PC-3 (cell line): ENCODE data around the gene DUSP18. TPM values are rescaled to one million over a fixed set of nuclear protein-coding genes. Genes with fewer than 3 reads are reported as not detected.

Experiments
- ATAC-seq: fragments of 200-7000 bp; cut with Tn5 transposase; 2 replicates; pipeline ENCODE4 v1.9.1; 2020; ENCODE audit warnings: mild to moderate bottlenecking, moderate library complexity
- Bru-seq: library from RNA; stranded (reverse); fragments of 400-500 nt; gene quantifications from one replicate; lab custom pipeline; 2021; lab: Mats Ljungman, UMichigan
- BruChase-seq, 2 experiments: library from RNA; stranded (reverse); fragments of 400-500 nt; gene quantifications; one replicate each; lab custom pipeline; 2021; lab: Mats Ljungman, UMichigan
- BruUV-seq: library from RNA; stranded (reverse); fragments of 400-500 nt; replicated peaks from 2 replicates; lab custom pipeline; 2021; lab: Mats Ljungman, UMichigan
- CTCF ChIA-PET: fragments of 300-600 bp; sonication (Branson Sonifier 250); formaldehyde crosslinking; loops from one replicate; lab custom pipeline; 2022; ENCODE audit warnings: antibody characterized with exemption; lab: Charles Lee
- POLR2A ChIA-PET: fragments of 300-600 bp; sonication (Branson Sonifier 250); formaldehyde crosslinking; loops from one replicate; lab custom pipeline; 2022; ENCODE audit warnings: antibody characterized with exemption; ENCODE audit not compliant: unreplicated experiment; lab: Charles Lee
- DNase-seq: peaks from one replicate; pipeline ENCODE4 v3.0.0-alpha.2; 2015
- H2AFZ ChIP-seq: fragments of 300-600 bp; sonication (generic); 2 replicates; pipeline ENCODE4 v1.6.0; 2016; ENCODE audit warnings: antibody characterized with exemption, low read length
- H3F3A ChIP-seq: fragments of 300-600 bp; sonication (generic); one replicate; pipeline ENCODE4 v1.6.0; 2017; ENCODE audit warnings: antibody characterized with exemption, low read length, control low read depth, mild to moderate bottlenecking; ENCODE audit not compliant: unreplicated experiment
- H3K27ac ChIP-seq: fragments of 300-600 bp; sonication (generic); 2 replicates; pipeline ENCODE4 v1.5.1; 2016; ENCODE audit warnings: mild to moderate bottlenecking, low read length
- H3K27me3 ChIP-seq: fragments of 300-600 bp; sonication (generic); 2 replicates; pipeline ENCODE4 v1.6.1; 2016; ENCODE audit warnings: low read length, mixed read lengths
- H3K36me3 ChIP-seq: fragments of 300-600 bp; sonication (generic); 2 replicates; pipeline ENCODE4 v1.6.1; 2016; ENCODE audit warnings: low read depth, mixed run types, low read length, mixed read lengths
- H3K4me1 ChIP-seq: fragments of 300-600 bp; sonication (generic); 2 replicates; pipeline ENCODE4 v1.5.1; 2016; ENCODE audit warnings: low read length; ENCODE audit not compliant: insufficient read depth
- H3K4me2 ChIP-seq: fragments of 300-600 bp; sonication (generic); 2 replicates; pipeline ENCODE4 v1.6.0; 2016; ENCODE audit warnings: low read length
- H3K4me3 ChIP-seq: fragments of 300-600 bp; sonication (generic); 2 replicates; pipeline ENCODE4 v1.5.1; 2016; ENCODE audit warnings: mild to moderate bottlenecking, low read length, mixed read lengths
- H3K79me2 ChIP-seq: fragments of 300-600 bp; sonication (generic); 2 replicates; pipeline ENCODE4 v1.6.1; 2017; ENCODE audit warnings: low read length, mixed read lengths
- H3K9ac ChIP-seq: fragments of 300-600 bp; sonication (generic); 2 replicates; pipeline ENCODE4 v1.6.0; 2016; ENCODE audit warnings: mild to moderate bottlenecking, low read length
- H3K9me2 ChIP-seq: fragments of 300-600 bp; sonication (generic); replicated peaks from 2 replicates; pipeline ENCODE4 v1.6.1; 2016; ENCODE audit warnings: mixed run types, low read length, mixed read lengths
- H3K9me3 ChIP-seq: fragments of 300-600 bp; sonication (generic); 2 replicates; pipeline ENCODE4 v1.6.1; 2016; ENCODE audit warnings: low read length, mixed read lengths
- H4K20me1 ChIP-seq: fragments of 300-600 bp; sonication (generic); 2 replicates; pipeline ENCODE4 v1.6.1; 2016; ENCODE audit warnings: low read length, mixed read lengths
- CTCF ChIP-seq: fragments of 300-600 bp; sonication (generic); conservative IDR thresholded peaks from 2 replicates; pipeline ENCODE4 v1.5.1; 2017; ENCODE audit warnings: antibody characterized with exemption, low read depth, mild to moderate bottlenecking, low read length
- EZH2 ChIP-seq: fragments of 300-600 bp; sonication (generic); IDR thresholded peaks from one replicate; pipeline ENCODE4 v1.6.1; 2017; ENCODE audit warnings: antibody characterized with exemption, mild to moderate bottlenecking, low read length; ENCODE audit not compliant: unreplicated experiment
- EZH2phosphoT487 ChIP-seq: fragments of 300-600 bp; sonication (generic); IDR thresholded peaks from 2 replicates; pipeline ENCODE4 v1.6.1; 2018; ENCODE audit warnings: mild to moderate bottlenecking, antibody characterized with exemption, low read length, borderline replicate concordance
- intact Hi-C: fragments of 100-400 bp; cut with micrococcal nuclease; formaldehyde crosslinking; loops from 2 replicates; pipeline ENCODE4 v1.9.0; 2023
- long read RNA-seq: library from polyadenylated mRNA; unstranded; transcript quantifications from one replicate; pipeline ENCODE4 v2.0.0, GENCODE V29; 2021; ENCODE audit not compliant: unreplicated experiment
- total RNA-seq: library from RNA; depleted of rRNA; stranded (reverse); fragments of >200 nt; gene quantifications from 2 replicates; pipeline ENCODE4 v1.2.3, GENCODE V29; 2014; rRNA removed

Gene DUSP18
- 7.7 and 11.5 TPM in 2 replicates for total RNA-seq
- percentile 44 among the genes with signal in this experiment for Bru-seq, nascent RNA
- BruChase-seq, experiment 1, labeled RNA remaining after a 6-hour chase: percentile 70 among the genes with signal in this experiment
- BruChase-seq, experiment 2, labeled RNA remaining after a 2-hour chase: percentile 51 among the genes with signal in this experiment
- long read RNA-seq, transcript DUSP18-201 (2 exons, 2,479 nt): major isoform, 11 of 24 reads
- long read RNA-seq, partial matches to known transcripts: 0 of 24 reads
- long read RNA-seq, other reads (novel, unspliced or antisense): 11 of 24 reads

GRCh38 chr22:30667494-30668385 is at the start of gene DUSP18:
DUSP18 (minus strand) TSS chr22:30667875; CDS start chr22:30664003, 3,872 bp downstream.
- ATAC-seq: peak; percentile 92
- DNase-seq: peak; percentile 85
- Histone ChIP-seq H3K79me2 (no peaks in the 10 kb centered on the region), H4K20me1 (no peaks in the 10 kb centered on the region), H3K9me2 (no peaks in the 10 kb centered on the region), H3K36me3 (no peaks in the 10 kb centered on the region), H3K4me2 (peak within 1 kb of the TSS; percentile 98), H3K4me1 (peaks cover 13% of the 10 kb centered on the region; the same call in 1 of the 2 replicates), H3K9me3 (no peaks in the 10 kb centered on the region), H3F3A (no peaks in the 10 kb centered on the region), H3K9ac (peak within 1 kb of the TSS; percentile 76), H3K27ac (no peak within 1 kb of the TSS; the same call in 1 of the 2 replicates), H3K4me3 (peak within 1 kb of the TSS; percentile 82), H2AFZ (peak within 1 kb of the TSS; percentile 98), H3K27me3 (no peaks in the 10 kb centered on the region)
- no peak for TF ChIP-seq EZH2phosphoT487
- TF ChIP-seq EZH2: no peak
- 0 out of 2 replicates have a peak, but pooled peaks have one; percentile 7 for TF ChIP-seq CTCF
- ChIA-PET POLR2A (no interaction called here), CTCF (no interaction called here)
- BruUV-seq: TSS peak; percentile 95
- intact Hi-C loops: loop anchor here (10.0 kb wide), 1 partner anchor 87 kb away; no protein-coding TSS in a partner anchor

- POLR2A ChIA-PET: no interaction called here
- H3K79me2 ChIP-seq: no peaks in the 10 kb centered on the region
- BruUV-seq: no TSS peak
Observed at GRCh38 chr22:30714062-30714461, 46.4 kb upstream of the DUSP18 start.

More at GRCh38 chr22:30714062-30714461, 46.4 kb upstream of the DUSP18 start:
- ATAC-seq (no peak), DNase-seq (no peak)
- no peak overlapping the region for H3K4me2 ChIP-seq
- no peaks in the 10 kb centered on the region for H3K9me2 ChIP-seq
- H2AFZ ChIP-seq: no peak overlapping the region
- no peak overlapping the region for H3K27ac ChIP-seq
- no peaks in the 10 kb centered on the region for H3K9me3 ChIP-seq
- no peak overlapping the region for H3K4me3 ChIP-seq
- TF ChIP-seq CTCF (no peak), EZH2phosphoT487 (no peak), EZH2 (no peak)
- CTCF ChIA-PET: no interaction called here
- peaks cover 21% of the 10 kb centered on the region for H3K4me1 ChIP-seq
- no peak overlapping the region for H3K9ac ChIP-seq
- no peaks in the 10 kb centered on the region for H3K27me3 ChIP-seq
- intact Hi-C loops: no loop called here
- H4K20me1 ChIP-seq: no peaks in the 10 kb centered on the region
- no peaks in the 10 kb centered on the region for H3K36me3 ChIP-seq
- H3F3A ChIP-seq: no peaks in the 10 kb centered on the region
